NCI-H2107 treated with DMSO at 0.1 percent for 48 hours (cell line): Measurements from ENCODE around the gene GLIS1.

ENCODE experiments used
- DNase-seq: peaks from one replicate; lab custom pipeline; 2025; ENCODE audit not compliant: unreplicated experiment; lab: John Stamatoyannopoulos, UW

Gene GLIS1

GRCh38 chr1:53678938-53679825 lies 59.8 kb downstream of the GLIS1 start:
- DNase-seq, result no peak

DNA sequence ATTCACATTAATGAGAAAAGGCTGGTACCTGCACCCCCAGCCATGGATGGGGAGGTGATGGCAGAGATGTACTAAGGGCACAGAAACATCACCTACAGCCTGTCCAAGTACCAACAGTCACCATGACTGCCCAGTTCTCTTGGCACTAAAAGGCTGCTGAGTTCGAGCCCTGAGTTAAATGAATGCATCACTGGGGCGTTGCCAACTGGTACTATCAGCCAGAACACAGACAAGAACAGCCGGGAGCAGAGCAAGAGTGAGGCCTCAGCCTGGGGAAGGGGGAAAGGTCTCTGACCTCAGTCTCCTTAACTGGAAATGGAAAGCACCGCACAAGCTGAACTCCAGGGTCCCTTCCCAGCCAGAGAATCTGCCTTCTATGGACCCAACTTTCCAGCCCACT lies 60.5 kb downstream of the GLIS1 start:
- no peak for DNase-seq

DNA sequence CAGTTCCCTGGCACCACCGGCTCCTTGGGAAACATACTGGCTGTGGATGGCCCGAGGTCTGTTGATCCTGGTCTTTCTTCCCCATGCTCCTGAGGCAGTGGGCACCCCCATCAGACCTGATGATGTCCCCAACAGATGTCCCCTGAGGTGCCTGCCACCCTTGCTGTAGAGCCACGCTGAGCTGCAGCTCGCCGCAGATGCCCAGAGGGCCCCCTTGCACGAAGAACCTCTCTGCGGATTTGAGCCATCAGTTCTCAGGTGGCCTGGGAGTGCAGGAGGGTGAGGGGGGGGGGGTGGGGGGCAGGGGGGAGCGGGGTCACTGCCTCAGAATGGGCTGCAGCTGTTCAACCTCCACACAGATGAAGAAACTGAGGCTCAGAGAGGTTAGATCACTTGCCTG lies 60.9 kb downstream of the GLIS1 start:
- no peak for DNase-seq

DNA sequence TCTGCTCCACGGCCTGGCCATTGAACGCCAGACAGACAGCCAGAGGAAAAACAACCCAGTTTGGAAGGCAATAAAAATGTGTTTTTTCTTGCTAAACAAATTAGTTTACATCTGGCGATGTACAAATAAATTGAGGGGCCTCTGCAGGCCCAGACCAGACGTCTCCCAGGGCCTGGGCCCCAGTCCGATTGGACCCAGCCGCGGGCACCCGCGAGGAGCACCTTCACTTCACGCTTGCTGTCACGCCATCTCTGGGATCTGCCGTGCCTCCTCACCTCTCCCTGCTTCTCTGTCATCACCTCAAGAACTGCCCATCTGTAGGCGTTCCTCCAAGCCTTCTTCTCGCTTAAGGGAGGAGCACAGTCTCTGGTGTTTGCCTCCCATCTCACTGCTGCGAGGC lies 61.5 kb downstream of the GLIS1 start:
- no peak for DNase-seq

DNA sequence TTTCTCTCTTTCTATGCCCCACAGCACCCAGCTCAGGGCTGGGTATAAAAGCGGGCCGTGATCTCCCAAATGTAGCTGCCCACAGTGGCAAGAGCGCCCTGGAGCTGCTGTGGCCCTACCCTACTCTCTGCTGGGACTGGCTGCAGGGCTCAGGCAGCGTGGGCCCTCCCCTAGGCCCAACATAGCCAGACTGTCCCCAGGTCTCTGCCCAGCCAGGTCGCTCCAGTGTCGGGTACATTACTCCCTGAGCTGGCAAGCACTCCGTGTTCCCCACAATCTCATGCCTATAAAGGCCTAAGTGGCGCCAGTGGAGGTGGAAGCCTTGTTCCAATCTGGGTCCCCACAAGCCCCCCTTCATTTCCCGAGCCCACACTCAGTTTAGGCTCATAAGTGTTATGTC lies 66.2 kb downstream of the GLIS1 start:
- DNase-seq, result no peak

- DNase-seq, result no peak
Observed at GRCh38 chr1:53672243-53672642, 66.7 kb downstream of the GLIS1 start.

- no peak for DNase-seq
Observed at GRCh38 chr1:53669621-53670191, 69.3 kb downstream of the GLIS1 start.

GRCh38 chr1:53666566-53666965 lies 72.4 kb downstream of the GLIS1 start:
- no peak for DNase-seq

DNA sequence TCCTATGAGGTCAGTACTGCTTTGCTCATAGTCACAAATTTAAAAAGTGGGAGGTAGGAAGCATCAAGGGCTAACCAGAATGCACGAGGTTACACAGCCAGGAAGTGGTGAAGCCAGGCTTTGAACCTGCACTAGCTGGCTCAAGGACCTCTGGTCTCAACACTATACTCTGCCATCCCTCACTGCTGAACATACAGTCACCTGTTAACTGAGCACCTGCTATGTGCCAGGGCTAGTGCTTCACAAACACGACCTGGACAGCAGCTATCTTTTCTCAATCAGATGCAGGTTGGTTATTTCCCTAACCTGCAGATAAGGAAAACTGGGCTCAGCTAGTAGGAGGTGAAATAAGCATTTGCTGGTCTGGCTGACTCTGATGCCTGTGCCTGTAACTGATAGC lies 73.0 kb downstream of the GLIS1 start:
- no peak for DNase-seq

- DNase-seq, result no peak
Observed at GRCh38 chr1:53663529-53664300, 75.2 kb downstream of the GLIS1 start.

GRCh38 chr1:53662951-53663350 lies 76.0 kb downstream of the GLIS1 start:
- no peak for DNase-seq

GRCh38 chr1:53662169-53662568 lies 76.8 kb downstream of the GLIS1 start:
- no peak for DNase-seq

DNA sequence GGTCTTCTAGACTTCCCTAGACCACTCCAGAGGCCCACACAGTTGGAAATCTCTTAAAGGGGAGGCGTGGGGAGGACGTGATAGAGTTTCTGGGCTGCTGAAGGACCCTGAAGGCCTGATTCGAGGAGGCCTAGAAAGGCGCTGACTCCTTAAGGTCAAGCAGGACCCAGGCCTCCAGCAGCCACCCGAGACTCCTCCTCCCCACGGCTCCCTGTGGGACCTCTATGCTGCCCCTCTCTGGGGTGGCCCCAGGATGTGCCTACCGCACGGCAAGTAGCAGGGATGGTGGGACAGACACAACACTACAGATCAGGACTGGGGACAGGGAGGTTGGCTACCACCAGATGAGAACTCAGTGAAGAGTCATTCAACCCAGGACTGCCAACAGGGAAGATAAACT lies 77.5 kb downstream of the GLIS1 start:
- no peak for DNase-seq

- DNase-seq, result no peak
Observed at GRCh38 chr1:53660666-53661065, 78.3 kb downstream of the GLIS1 start.

DNA sequence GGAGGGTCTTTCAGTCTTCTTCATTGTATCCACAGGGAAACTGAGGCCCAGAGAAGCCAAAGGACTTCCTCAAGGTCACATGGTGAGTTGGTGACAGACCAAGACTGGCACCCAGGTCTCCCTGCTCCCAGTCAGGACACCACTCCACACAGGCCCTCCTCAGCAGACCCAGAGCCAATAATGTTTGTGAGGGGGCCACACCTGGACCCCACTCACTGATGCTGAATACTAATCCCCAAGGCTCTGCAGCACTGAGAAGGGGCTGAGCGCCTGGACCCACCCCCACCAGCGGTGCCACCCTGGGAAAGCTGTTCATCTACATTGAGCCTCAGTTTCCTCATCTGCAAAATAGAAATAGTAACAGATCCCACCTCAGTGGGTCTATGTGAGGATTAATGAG lies 79.5 kb downstream of the GLIS1 start:
- DNase-seq, result no peak

GRCh38 chr1:53658489-53659230 lies 80.3 kb downstream of the GLIS1 start:
- DNase-seq, result no peak

DNA sequence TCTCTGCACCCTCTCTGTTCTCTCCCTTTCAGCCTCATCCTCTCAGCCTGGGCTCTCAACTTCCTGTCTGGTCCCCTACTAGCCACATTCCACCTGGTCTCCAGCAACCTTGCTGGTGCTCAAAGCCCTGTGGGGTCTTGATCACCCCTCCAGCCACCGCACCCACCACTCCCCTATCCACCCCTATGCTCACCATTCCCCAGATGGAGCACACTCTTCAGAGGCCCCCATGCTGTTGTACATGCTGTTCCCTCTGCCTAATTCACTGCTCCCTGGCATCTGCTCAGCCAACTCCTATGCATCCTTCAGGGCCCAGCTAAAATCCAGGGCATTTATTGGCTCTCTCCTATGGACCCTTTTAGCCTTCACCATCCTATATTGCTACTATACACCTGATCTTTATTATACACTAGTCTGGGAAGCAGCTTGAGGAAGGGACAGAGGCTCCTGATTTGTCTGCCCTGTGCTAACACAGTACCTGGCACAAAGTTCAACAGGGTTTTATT lies 81.0 kb downstream of the GLIS1 start:
- DNase-seq, result no peak

DNA sequence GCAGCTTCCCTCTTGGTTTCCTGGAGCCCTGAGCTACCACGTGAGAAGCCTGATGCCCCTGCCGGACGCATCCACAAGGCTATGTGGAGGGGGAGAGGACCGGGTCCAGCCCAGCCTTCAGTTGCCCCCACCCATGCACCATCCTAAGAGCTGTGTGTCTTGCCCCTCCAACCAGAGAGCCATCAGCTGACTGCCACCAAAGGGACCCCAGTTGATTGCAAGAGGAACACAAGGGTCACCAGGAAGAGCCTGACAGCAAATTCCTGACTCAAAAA lies 81.5 kb downstream of the GLIS1 start:
- no peak for DNase-seq

- no peak for DNase-seq
Observed at GRCh38 chr1:53656747-53657530, 82.0 kb downstream of the GLIS1 start.

GRCh38 chr1:53655931-53656746 lies 82.8 kb downstream of the GLIS1 start:
- DNase-seq, result no peak
